ENCODE measurements around the gene EVX2.

EVX2 gene

DNA sequence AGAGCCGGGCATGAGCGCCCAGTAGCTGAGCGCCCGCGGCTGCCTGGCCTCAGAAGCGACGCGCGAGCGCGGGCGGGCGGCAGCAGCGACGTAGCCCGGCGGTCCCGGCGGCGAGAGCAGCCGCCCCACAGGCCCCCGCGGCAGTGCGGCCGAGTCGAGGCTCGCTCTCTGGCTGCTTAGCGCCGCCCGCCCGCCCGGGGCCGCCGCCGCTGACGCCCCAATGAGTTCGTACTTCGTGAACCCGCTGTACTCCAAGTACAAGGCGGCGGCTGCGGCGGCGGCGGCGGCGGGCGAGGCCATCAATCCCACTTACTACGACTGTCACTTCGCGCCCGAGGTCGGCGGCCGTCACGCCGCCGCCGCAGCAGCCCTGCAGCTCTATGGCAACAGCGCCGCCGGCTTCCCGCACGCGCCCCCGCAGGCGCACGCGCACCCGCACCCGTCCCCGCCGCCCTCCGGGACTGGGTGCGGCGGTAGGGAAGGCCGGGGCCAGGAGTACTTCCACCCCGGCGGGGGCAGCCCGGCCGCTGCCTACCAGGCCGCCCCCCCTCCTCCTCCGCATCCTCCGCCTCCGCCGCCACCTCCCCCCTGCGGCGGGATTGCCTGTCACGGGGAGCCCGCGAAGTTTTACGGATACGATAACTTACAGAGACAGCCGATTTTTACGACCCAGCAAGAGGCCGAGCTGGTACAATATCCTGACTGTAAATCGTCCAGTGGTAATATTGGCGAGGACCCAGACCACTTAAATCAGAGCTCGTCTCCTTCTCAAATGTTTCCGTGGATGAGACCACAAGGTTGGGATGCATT lies 46.6 kb upstream of the EVX2 start:
- Histone ChIP-seq H4K8ac (ENCODE audit: low read depth, low read length) (no peak overlapping the region), H3K4me1 (ENCODE audit: control insufficient read depth, low read depth, low read length) (no peaks in the 10 kb centered on the region), H3K18ac (ENCODE audit: low read length) (no peak overlapping the region), H3K23ac (ENCODE audit: low read length) (no peak overlapping the region), H3K56ac (ENCODE audit: low read length) (no peak overlapping the region), H3K79me2 (ENCODE audit: control insufficient read depth, insufficient read depth, low read length) (no peaks in the 10 kb centered on the region), H3K4ac (ENCODE audit: low read depth, low read length) (no peak overlapping the region), H3K4me2 (ENCODE audit: low read length) (peak overlapping the region; percentile 27), H2BK15ac (replicated peaks; ENCODE audit: low read depth) (no peak overlapping the region), H3K4me3 (ENCODE audit: low read length) (no peak overlapping the region), H3K27me3 (ENCODE audit: insufficient read depth, low read length, poor library complexity) (peaks cover 81% of the 10 kb centered on the region), H4K5ac (ENCODE audit: low read length) (no peak overlapping the region), H3K27ac (ENCODE audit: low read depth, low read length) (no peak overlapping the region), H3K79me1 (ENCODE audit: low read length) (no peaks in the 10 kb centered on the region), H2BK5ac (ENCODE audit: low read length) (no peak overlapping the region), H3K36me3 (ENCODE audit: control insufficient read depth, insufficient read depth, low read length) (no peaks in the 10 kb centered on the region), H2AK5ac (ENCODE audit: low read length) (no peak overlapping the region), H2BK120ac (ENCODE audit: low read depth, low read length) (no peak overlapping the region), H3K9ac (ENCODE audit: low read length) (no peak overlapping the region)
- no peak for DNase-seq
- WGBS (ENCODE audit: extremely low coverage, insufficient coverage, low lambda C conversion rate) = no CpG with 5 or more reads among the region's 100 CpGs

GRCh38 chr2:176129813-176130146 lies 46.0 kb upstream of the EVX2 start:
- no peaks in the 10 kb centered on the region for H3K36me3 ChIP-seq (ENCODE audit: control insufficient read depth, insufficient read depth, low read length)
- H2BK15ac ChIP-seq (replicated peaks; ENCODE audit: low read depth) = no peak overlapping the region
- no peak for DNase-seq
- H3K23ac ChIP-seq (ENCODE audit: low read length) = no peak overlapping the region
- no peak overlapping the region for H3K4me3 ChIP-seq (ENCODE audit: low read length)
- no peak overlapping the region for H3K56ac ChIP-seq (ENCODE audit: low read length)
- no peak overlapping the region for H4K8ac ChIP-seq (ENCODE audit: low read depth, low read length)
- no peak overlapping the region for H2BK120ac ChIP-seq (ENCODE audit: low read depth, low read length)
- H3K79me1 ChIP-seq (ENCODE audit: low read length) = no peaks in the 10 kb centered on the region
- H3K4me2 ChIP-seq (ENCODE audit: low read length) = peak overlapping the region; percentile 27
- H3K18ac ChIP-seq (ENCODE audit: low read length) = no peak overlapping the region
- H3K4me1 ChIP-seq (ENCODE audit: control insufficient read depth, low read depth, low read length) = no peaks in the 10 kb centered on the region
- H2BK5ac ChIP-seq (ENCODE audit: low read length) = no peak overlapping the region
- no peak overlapping the region for H3K4ac ChIP-seq (ENCODE audit: low read depth, low read length)
- no peak overlapping the region for H3K9ac ChIP-seq (ENCODE audit: low read length)
- no peak overlapping the region for H3K27ac ChIP-seq (ENCODE audit: low read depth, low read length)
- WGBS (ENCODE audit: extremely low coverage, insufficient coverage, low lambda C conversion rate) = no CpG with 5 or more reads among the region's 43 CpGs
- no peaks in the 10 kb centered on the region for H3K79me2 ChIP-seq (ENCODE audit: control insufficient read depth, insufficient read depth, low read length)
- H3K27me3 ChIP-seq (ENCODE audit: insufficient read depth, low read length, poor library complexity) = peaks cover 82% of the 10 kb centered on the region
- no peak overlapping the region for H2AK5ac ChIP-seq (ENCODE audit: low read length)
- no peak overlapping the region for H4K5ac ChIP-seq (ENCODE audit: low read length)

DNA sequence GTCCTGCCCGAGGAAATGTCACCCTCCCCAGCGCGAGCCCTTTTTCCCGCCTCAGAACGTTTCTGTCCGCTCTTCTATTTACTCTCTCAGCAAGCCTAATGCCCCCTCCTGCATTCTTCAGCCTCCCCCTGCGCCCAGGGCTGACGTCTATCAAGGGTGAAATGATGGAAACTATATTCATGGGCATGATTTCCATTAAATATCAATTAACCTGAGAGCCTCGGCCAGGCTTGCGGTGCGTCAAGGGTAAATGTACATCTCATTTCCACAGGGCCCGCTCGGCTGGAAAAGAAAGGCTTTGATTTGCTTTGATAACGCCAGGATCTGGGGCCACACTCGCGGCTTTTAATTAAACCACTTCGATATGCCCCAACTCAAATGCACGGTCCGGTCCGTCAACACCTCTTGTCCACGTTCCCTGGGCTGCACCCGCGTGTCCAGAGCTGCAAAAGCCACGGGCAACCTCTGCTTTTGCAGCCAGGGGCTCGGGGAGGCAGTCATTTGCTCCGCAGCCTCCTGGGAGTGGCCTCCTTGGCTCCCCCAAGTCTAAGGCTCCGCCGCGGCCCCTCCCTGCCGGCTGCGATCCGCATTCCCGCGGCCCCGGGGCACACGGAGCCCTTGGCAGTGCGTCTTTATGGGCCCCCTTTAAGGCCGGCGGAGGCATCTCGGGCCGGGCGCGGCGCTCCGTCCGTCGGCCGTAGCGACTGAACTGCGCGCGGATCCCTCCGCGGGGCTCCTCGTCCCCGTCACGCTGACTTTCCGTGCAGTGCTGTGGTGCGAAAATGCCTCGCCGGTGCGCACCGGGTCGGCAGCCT lies 45.4 kb upstream of the EVX2 start, which contains the start of gene HOXD8:
Gene HOXD8 (plus strand): TSS at position 724 of the 815 bp plus-strand sequence. CDS start 662 bp downstream, outside the sequence.
- H3K56ac ChIP-seq (ENCODE audit: low read length) = peak within 1 kb of the TSS; percentile 17
- no peak within 1 kb of the TSS for H3K27ac ChIP-seq (ENCODE audit: low read depth, low read length)
- no peak within 1 kb of the TSS for H2BK120ac ChIP-seq (ENCODE audit: low read depth, low read length)
- H2BK15ac ChIP-seq (replicated peaks; ENCODE audit: low read depth) = no peak within 1 kb of the TSS
- no peaks in the 10 kb centered on the region for H3K79me1 ChIP-seq (ENCODE audit: low read length)
- no peak within 1 kb of the TSS for H2BK5ac ChIP-seq (ENCODE audit: low read length)
- H3K27me3 ChIP-seq (ENCODE audit: insufficient read depth, low read length, poor library complexity) = peaks cover 82% of the 10 kb centered on the region
- no peak within 1 kb of the TSS for H3K4me3 ChIP-seq (ENCODE audit: low read length)
- no CpG with 5 or more reads among the region's 64 CpGs for WGBS (ENCODE audit: extremely low coverage, insufficient coverage, low lambda C conversion rate)
- H4K5ac ChIP-seq (ENCODE audit: low read length) = no peak within 1 kb of the TSS
- no peaks in the 10 kb centered on the region for H3K79me2 ChIP-seq (ENCODE audit: control insufficient read depth, insufficient read depth, low read length)
- no peaks in the 10 kb centered on the region for H3K36me3 ChIP-seq (ENCODE audit: control insufficient read depth, insufficient read depth, low read length)
- DNase-seq = peak; percentile 73
- H3K23ac ChIP-seq (ENCODE audit: low read length) = no peak within 1 kb of the TSS
- H3K4me2 ChIP-seq (ENCODE audit: low read length) = peak within 1 kb of the TSS; percentile 27
- no peak within 1 kb of the TSS for H4K8ac ChIP-seq (ENCODE audit: low read depth, low read length)
- H2AK5ac ChIP-seq (ENCODE audit: low read length) = no peak within 1 kb of the TSS
- no peaks in the 10 kb centered on the region for H3K4me1 ChIP-seq (ENCODE audit: control insufficient read depth, low read depth, low read length)
- H3K4ac ChIP-seq (ENCODE audit: low read depth, low read length) = no peak within 1 kb of the TSS
- no peak within 1 kb of the TSS for H3K9ac ChIP-seq (ENCODE audit: low read length)
- no peak within 1 kb of the TSS for H3K18ac ChIP-seq (ENCODE audit: low read length)

- Histone ChIP-seq H3K4ac (ENCODE audit: low read depth, low read length) (no peak overlapping the region), H3K27me3 (ENCODE audit: insufficient read depth, low read length, poor library complexity) (peaks cover 82% of the 10 kb centered on the region), H3K36me3 (ENCODE audit: control insufficient read depth, insufficient read depth, low read length) (no peaks in the 10 kb centered on the region), H2BK15ac (replicated peaks; ENCODE audit: low read depth) (no peak overlapping the region), H3K4me1 (ENCODE audit: control insufficient read depth, low read depth, low read length) (no peaks in the 10 kb centered on the region), H3K23ac (ENCODE audit: low read length) (no peak overlapping the region), H3K9ac (ENCODE audit: low read length) (no peak overlapping the region), H4K8ac (ENCODE audit: low read depth, low read length) (no peak overlapping the region), H3K79me1 (ENCODE audit: low read length) (no peaks in the 10 kb centered on the region), H3K56ac (ENCODE audit: low read length) (peak overlapping the region; percentile 17), H3K27ac (ENCODE audit: low read depth, low read length) (no peak overlapping the region), H2AK5ac (ENCODE audit: low read length) (no peak overlapping the region), H2BK5ac (ENCODE audit: low read length) (no peak overlapping the region), H4K5ac (ENCODE audit: low read length) (no peak overlapping the region), H3K18ac (ENCODE audit: low read length) (no peak overlapping the region), H3K4me2 (ENCODE audit: low read length) (peak overlapping the region; percentile 24), H3K79me2 (ENCODE audit: control insufficient read depth, insufficient read depth, low read length) (no peaks in the 10 kb centered on the region), H3K4me3 (ENCODE audit: low read length) (no peak overlapping the region), H2BK120ac (ENCODE audit: low read depth, low read length) (no peak overlapping the region)
- DNase-seq = peak; percentile 69
- no CpG with 5 or more reads among the region's 49 CpGs for WGBS (ENCODE audit: extremely low coverage, insufficient coverage, low lambda C conversion rate)
Measured at GRCh38 chr2:176128172-176128981, 44.6 kb upstream of the EVX2 start.

GRCh38 chr2:176127774-176128072 lies 44.0 kb upstream of the EVX2 start:
- Histone ChIP-seq H3K4me3 (ENCODE audit: low read length) (no peak overlapping the region), H3K36me3 (ENCODE audit: control insufficient read depth, insufficient read depth, low read length) (no peaks in the 10 kb centered on the region), H3K27me3 (ENCODE audit: insufficient read depth, low read length, poor library complexity) (peaks cover 82% of the 10 kb centered on the region)

More at GRCh38 chr2:176127774-176128072, 44.0 kb upstream of the EVX2 start:
- H3K18ac ChIP-seq (ENCODE audit: low read length) = no peak overlapping the region
- no peak overlapping the region for H3K27ac ChIP-seq (ENCODE audit: low read depth, low read length)
- no peak overlapping the region for H2BK5ac ChIP-seq (ENCODE audit: low read length)
- H2BK120ac ChIP-seq (ENCODE audit: low read depth, low read length) = no peak overlapping the region
- no peak overlapping the region for H4K8ac ChIP-seq (ENCODE audit: low read depth, low read length)
- H3K4me2 ChIP-seq (ENCODE audit: low read length) = no peak overlapping the region
- H3K79me1 ChIP-seq (ENCODE audit: low read length) = no peaks in the 10 kb centered on the region
- H3K9ac ChIP-seq (ENCODE audit: low read length) = no peak overlapping the region
- no peaks in the 10 kb centered on the region for H3K4me1 ChIP-seq (ENCODE audit: control insufficient read depth, low read depth, low read length)
- H3K23ac ChIP-seq (ENCODE audit: low read length) = no peak overlapping the region
- no peak overlapping the region for H3K56ac ChIP-seq (ENCODE audit: low read length)
- H3K4ac ChIP-seq (ENCODE audit: low read depth, low read length) = no peak overlapping the region
- no peak overlapping the region for H4K5ac ChIP-seq (ENCODE audit: low read length)
- DNase-seq = no peak
- H2BK15ac ChIP-seq (replicated peaks; ENCODE audit: low read depth) = no peak overlapping the region
- WGBS (ENCODE audit: extremely low coverage, insufficient coverage, low lambda C conversion rate) = no CpG with 5 or more reads among the region's 4 CpGs
- no peak overlapping the region for H2AK5ac ChIP-seq (ENCODE audit: low read length)
- no peaks in the 10 kb centered on the region for H3K79me2 ChIP-seq (ENCODE audit: control insufficient read depth, insufficient read depth, low read length)

Measured in mesendoderm (in vitro differentiated cells).